SK-N-MC (cell line): ENCODE results near the gene MYEOV.

Experiments
- DNase-seq: peaks from one replicate; pipeline ENCODE4 v3.0.0-alpha.2; 2011; ENCODE audit warnings: low read depth, low spot score
- H3K27ac ChIP-seq: fragments of 200-600 bp; sonication (generic); 2 replicates; pipeline ENCODE4 v1.5.1; 2016; ENCODE audit warnings: mixed run types
- H3K36me3 ChIP-seq: fragments of 200-600 bp; sonication (generic); 2 replicates; pipeline ENCODE4 v1.6.1; 2017; ENCODE audit warnings: antibody characterized with exemption, low read length, mixed read lengths; ENCODE audit not compliant: insufficient read depth
- H3K4me3 ChIP-seq: fragments of 200-600 bp; sonication (generic); 2 replicates; pipeline ENCODE4 v1.5.1; 2016
- H3K9ac ChIP-seq: fragments of 200-600 bp; sonication (generic); 2 replicates; pipeline ENCODE4 v1.8.0; 2017; ENCODE audit warnings: mixed run types, mixed read lengths; ENCODE audit not compliant: insufficient read length
- H3K9me3 ChIP-seq: fragments of 200-600 bp; sonication (generic); 2 replicates; pipeline ENCODE4 v1.6.1; 2017; ENCODE audit warnings: low read depth, mild to moderate bottlenecking, antibody characterized with exemption, low read length, moderate library complexity, mixed read lengths
- EZH2 ChIP-seq: fragments of 200-600 bp; sonication (generic); IDR thresholded peaks from one replicate; pipeline ENCODE4 v1.6.1; 2017; ENCODE audit warnings: antibody characterized with exemption
- FOXP2 ChIP-seq: optimal IDR thresholded peaks from 2 replicates; pipeline ENCODE3; 2011; ENCODE audit warnings: mild to moderate bottlenecking, moderate library complexity; ENCODE audit not compliant: insufficient read depth; ENCODE audit errors: extremely low read length, control extremely low read depth
- POLR2AphosphoS5 ChIP-seq: IDR thresholded peaks from 2 replicates; pipeline ENCODE4 v1.6.1; 2012; ENCODE audit warnings: mild to moderate bottlenecking, low read depth, low read length, borderline replicate concordance

The MYEOV gene

GRCh38 chr11:69320326-69320725 lies 26.4 kb downstream of the MYEOV start:
- TF ChIP-seq FOXP2 (no peak), POLR2AphosphoS5 (no peak), EZH2 (no peak)
- no peak overlapping the region for H3K27ac ChIP-seq
- no peak for DNase-seq
- no peak overlapping the region for H3K4me3 ChIP-seq
- H3K9ac ChIP-seq: no peak overlapping the region
- H3K36me3 ChIP-seq: peaks cover 17% of the 10 kb centered on the region; the same call in 1 of the 2 replicates
- H3K9me3 ChIP-seq: no peaks in the 10 kb centered on the region

- Histone ChIP-seq H3K9ac (no peak overlapping the region), H3K4me3 (no peak overlapping the region), H3K27ac (no peak overlapping the region), H3K36me3 (peaks cover 14% of the 10 kb centered on the region; the same call in 1 of the 2 replicates), H3K9me3 (no peaks in the 10 kb centered on the region)
- DNase-seq: no peak
- no peak for TF ChIP-seq POLR2AphosphoS5
- TF ChIP-seq EZH2: no peak
- TF ChIP-seq FOXP2: no peak
Measured at GRCh38 chr11:69320756-69321741, 27.1 kb downstream of the MYEOV start.

GRCh38 chr11:69321877-69322361 lies 28.0 kb downstream of the MYEOV start:
- Histone ChIP-seq H3K27ac (no peak overlapping the region), H3K4me3 (no peak overlapping the region), H3K9ac (no peak overlapping the region), H3K36me3 (peaks cover 7% of the 10 kb centered on the region; the same call in 1 of the 2 replicates), H3K9me3 (no peaks in the 10 kb centered on the region)
- TF ChIP-seq FOXP2 (no peak), EZH2 (no peak), POLR2AphosphoS5 (no peak)
- no peak for DNase-seq

DNA sequence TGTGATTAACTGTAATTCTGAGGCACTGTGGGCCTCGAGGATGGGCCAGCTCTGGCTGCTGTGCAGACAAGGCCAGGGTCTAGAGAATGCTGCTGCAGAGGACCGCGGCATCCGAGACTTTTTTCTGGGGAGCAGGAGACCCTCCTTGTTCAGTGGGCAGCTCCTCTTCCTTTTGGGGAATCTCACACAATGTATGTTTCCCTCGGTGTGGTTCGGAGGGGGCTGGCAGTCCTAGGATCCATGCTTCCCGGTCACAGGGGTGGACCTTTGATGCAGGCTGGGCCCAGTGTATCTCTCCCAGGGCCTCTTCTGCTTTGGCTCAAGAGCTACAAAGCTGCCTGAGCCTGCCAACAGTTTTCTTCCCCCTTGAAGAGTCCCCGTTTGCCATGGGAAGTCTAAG lies 31.5 kb downstream of the MYEOV start:
- H3K4me3 ChIP-seq: no peak overlapping the region
- TF ChIP-seq EZH2 (no peak), POLR2AphosphoS5 (no peak), FOXP2 (no peak)

DNA sequence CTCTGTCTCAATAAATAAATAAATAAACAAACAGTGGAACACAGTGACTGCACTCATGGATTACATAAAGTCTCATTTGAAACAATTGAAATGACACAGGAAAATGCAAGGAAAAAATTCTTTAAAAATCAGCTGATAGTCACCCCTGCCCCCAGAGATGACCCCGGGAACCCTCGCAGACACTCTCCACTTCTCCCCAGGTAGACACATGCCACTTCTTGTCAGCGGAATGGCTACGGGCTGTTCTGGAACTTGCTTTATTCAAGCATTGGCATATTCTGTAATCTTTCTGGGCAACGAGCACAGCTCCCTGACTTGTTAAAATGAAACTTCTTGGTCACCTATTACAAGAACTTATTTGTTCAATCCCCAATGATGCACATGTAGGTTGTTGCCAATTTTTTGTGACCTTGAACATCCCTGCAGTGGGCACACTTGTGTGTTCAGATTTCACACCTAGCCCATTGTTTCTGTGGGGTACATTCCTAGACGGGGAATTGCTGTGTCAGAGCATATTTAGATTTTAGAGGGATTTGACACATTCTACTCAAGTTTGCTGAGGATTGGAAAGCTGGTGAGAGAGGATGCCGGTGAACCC lies 32.8 kb downstream of the MYEOV start:
- Histone ChIP-seq H3K9me3 (no peaks in the 10 kb centered on the region), H3K4me3 (no peak overlapping the region), H3K27ac (no peak overlapping the region), H3K9ac (no peak overlapping the region), H3K36me3 (no peaks in the 10 kb centered on the region)
- DNase-seq: no peak
- TF ChIP-seq EZH2: no peak
- no peak for TF ChIP-seq POLR2AphosphoS5
- TF ChIP-seq FOXP2: no peak

More for the DNA sequence above, 31.5 kb downstream of the MYEOV start:
- no peaks in the 10 kb centered on the region for H3K36me3 ChIP-seq
- H3K9ac ChIP-seq: no peak overlapping the region
- no peak for DNase-seq
- H3K27ac ChIP-seq: no peak overlapping the region
- no peaks in the 10 kb centered on the region for H3K9me3 ChIP-seq

GRCh38 chr11:69327741-69328191 lies 33.8 kb downstream of the MYEOV start:
- Histone ChIP-seq H3K9me3 (no peaks in the 10 kb centered on the region), H3K4me3 (no peak overlapping the region), H3K9ac (no peak overlapping the region), H3K36me3 (no peaks in the 10 kb centered on the region), H3K27ac (no peak overlapping the region)
- no peak for TF ChIP-seq EZH2
- no peak for TF ChIP-seq FOXP2
- no peak for TF ChIP-seq POLR2AphosphoS5
- no peak for DNase-seq

DNA sequence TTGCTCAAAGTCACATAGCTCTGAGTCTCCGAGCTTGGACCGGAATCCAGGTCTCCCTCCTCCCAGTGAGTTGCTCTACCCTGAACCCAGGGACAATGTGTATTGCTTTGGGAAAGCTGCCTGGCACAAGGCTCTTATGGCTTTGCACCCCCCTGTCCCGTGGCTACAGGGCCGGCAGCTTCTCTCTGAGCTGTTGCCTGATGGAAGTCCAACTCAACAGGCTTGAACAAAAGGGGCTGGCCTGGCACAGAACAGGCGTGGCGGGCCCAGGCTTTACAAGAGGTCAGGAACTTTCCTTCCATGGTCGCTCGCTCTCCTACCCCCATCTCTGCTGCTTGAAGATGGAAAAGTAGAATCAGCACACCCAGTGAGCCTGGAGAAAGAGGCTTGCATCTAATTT lies 34.3 kb downstream of the MYEOV start:
- H3K27ac ChIP-seq: no peak overlapping the region
- no peak overlapping the region for H3K9ac ChIP-seq
- no peak overlapping the region for H3K4me3 ChIP-seq
- no peaks in the 10 kb centered on the region for H3K36me3 ChIP-seq
- TF ChIP-seq FOXP2 (no peak), EZH2 (no peak), POLR2AphosphoS5 (no peak)
- no peak for DNase-seq
- H3K9me3 ChIP-seq: no peaks in the 10 kb centered on the region

DNA sequence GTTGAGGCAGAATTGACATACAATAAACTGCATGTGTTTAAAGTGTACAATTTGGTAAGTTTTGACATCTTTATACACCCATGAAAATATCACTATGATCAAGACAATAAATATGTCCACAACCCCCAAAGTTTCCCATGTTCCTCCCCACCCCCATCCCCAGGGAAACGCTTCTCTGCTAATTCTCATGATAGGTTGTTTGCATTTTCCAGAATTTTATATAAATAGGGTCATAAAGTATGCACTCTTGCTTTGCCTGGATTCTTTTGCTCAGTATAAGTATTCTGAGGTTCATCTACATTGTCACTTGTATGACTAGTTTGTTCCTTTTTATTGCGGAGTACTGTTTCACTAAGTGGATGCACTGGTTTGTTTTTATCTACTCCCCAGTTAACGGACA lies 35.6 kb downstream of the MYEOV start:
- Histone ChIP-seq H3K9ac (no peak overlapping the region), H3K27ac (no peak overlapping the region), H3K36me3 (no peaks in the 10 kb centered on the region), H3K4me3 (no peak overlapping the region), H3K9me3 (no peaks in the 10 kb centered on the region)
- no peak for DNase-seq
- TF ChIP-seq FOXP2: no peak
- TF ChIP-seq EZH2: no peak
- TF ChIP-seq POLR2AphosphoS5: no peak
